Measurements from ENCODE around the gene PPP1R13B. TPM values are rescaled to one million over a fixed set of nuclear protein-coding genes. Genes with fewer than 3 reads are reported as not detected.
A peak's percentile ranks its signal among the peaks of the same experiment; 100 is the strongest.

The PPP1R13B gene
- total RNA-seq, 1 donor = 7.3 TPM

DNA sequence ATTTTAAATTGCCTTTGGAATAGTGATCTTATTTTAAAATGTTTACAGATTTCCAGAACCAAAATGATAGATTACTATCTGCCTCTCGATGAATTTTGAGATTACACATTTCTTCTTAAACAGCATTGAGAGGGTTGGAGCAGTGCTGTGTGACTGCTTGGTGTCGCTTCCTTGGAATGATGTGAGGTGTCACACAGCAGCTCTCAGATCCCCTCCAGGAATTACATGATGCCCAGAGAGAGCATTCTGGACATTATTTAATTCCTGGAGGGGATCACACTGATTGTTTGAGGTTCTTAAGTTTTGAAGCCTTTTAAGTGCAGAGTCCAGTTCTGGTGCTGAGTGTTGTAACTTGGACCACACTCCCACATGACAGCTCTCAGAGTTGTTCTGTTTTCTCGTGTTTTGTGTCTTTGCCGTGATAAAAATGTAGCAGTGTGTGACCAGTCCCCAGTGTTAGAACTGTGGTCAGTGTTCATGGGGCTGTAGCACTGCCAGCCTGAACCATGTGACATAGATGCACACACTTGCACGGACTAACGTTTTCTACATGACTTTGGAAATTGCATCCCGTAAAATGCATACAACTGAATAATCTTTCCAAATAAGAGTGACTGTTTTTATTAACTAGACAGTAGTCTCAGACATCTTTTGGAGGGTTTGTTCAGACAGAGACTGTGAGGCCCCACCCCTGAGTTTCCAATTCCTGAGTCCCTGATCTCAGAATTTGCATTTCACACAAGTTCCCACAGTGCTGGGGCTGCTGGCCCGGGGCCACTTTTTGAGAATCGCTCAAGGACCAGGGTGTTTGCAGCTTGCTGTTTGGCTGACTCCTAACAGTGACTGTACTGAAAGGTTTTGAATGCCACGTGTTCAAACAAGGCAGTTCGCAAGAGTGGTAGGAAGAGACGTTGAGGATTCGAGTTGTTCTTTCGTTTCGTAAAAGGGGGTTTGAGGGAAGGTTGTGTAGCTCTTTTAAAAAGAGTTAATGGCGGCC lies 158.2 kb downstream of the PPP1R13B start:
- TF ChIP-seq CTCF (IDR thresholded peaks at IDR 0.05; ENCODE audit: insufficient read depth, low read depth, low read length) = no peak
- no peak overlapping the region for H3K4me3 ChIP-seq (ENCODE audit: low read depth, low read length)
- DNase-seq (ENCODE audit: low read depth) = no peak

- TF ChIP-seq CTCF (IDR thresholded peaks at IDR 0.05; ENCODE audit: insufficient read depth, low read depth, low read length) = no peak
- no peak for DNase-seq (ENCODE audit: low read depth)
- H3K4me3 ChIP-seq (ENCODE audit: low read depth, low read length) = no peak overlapping the region
Observed at GRCh38 chr14:103688441-103688840, 158.9 kb downstream of the PPP1R13B start.

DNA sequence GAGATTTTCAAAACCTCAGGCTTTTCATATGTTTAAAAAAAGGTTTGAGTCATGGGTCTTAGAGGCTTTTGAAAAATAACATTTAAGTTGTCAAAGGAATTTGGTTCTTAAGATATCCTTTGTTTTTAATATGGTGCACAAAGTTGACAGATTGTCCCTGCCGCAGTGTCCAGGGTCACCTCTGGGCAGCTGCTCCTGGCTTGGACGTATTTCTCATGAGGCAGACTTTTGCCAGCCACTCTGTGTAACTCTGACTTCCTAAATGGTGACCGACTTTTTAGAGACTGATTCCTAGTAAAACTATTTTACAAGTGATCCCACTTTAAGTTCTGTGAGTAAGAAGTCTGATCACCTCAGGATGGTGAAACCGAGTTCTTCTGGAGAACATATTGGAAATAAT lies 159.7 kb downstream of the PPP1R13B start:
- H3K4me3 ChIP-seq (ENCODE audit: low read depth, low read length) = no peak overlapping the region
- no peak for DNase-seq (ENCODE audit: low read depth)
- TF ChIP-seq CTCF (IDR thresholded peaks at IDR 0.05; ENCODE audit: insufficient read depth, low read depth, low read length) = no peak

GRCh38 chr14:103686831-103687485 lies 160.4 kb downstream of the PPP1R13B start:
- TF ChIP-seq CTCF (IDR thresholded peaks at IDR 0.05; ENCODE audit: insufficient read depth, low read depth, low read length) = no peak
- peak; percentile 77 for DNase-seq (ENCODE audit: low read depth)

DNA sequence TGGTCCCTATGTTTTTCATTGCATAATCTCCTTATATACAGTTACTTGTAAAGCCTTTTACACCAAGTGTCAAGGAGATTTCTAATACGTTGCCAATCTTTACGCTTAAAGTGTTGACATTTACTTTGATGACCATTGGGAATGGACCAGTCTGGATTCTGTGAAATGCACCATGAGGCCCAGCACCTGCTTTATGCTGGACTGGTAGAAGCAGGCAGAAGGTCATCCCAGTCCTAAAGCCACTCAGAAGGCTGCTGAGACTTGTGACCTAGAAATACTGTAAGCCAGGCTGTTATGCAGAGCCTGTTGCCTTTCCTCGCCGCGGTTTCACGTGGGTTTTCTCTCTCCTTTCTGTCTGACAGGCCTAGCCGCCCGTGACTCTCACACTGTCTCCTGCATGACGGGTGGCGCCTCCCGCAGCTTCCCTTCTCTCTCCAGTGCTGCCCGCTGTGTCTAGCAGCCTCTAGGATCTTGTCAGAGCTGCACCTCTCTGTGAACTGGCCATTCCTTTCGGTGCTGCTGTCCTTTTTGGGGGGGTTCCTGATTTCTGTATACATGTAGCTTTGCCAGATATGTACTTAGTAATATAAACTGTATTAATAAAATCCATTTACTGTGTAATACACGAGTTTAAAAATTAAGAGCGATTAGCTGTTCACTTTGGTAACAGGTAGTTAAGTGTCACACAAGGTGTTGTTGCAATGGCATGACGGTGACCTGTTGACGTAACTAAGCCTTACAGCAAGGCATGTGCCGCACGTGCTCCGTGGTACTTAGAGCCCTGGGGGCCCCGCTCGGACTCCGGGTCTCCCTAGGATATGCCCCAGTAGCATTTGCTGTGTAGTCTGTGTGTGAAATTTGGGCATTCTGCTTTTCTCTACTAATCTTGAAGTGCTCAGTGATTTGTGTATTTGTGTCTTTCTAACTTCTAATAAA lies 161.8 kb downstream of the PPP1R13B start:
- no peak overlapping the region for H3K4me3 ChIP-seq (ENCODE audit: low read depth, low read length)
- no peak for TF ChIP-seq CTCF (IDR thresholded peaks at IDR 0.05; ENCODE audit: insufficient read depth, low read depth, low read length)
- no peak for DNase-seq (ENCODE audit: low read depth)

More at GRCh38 chr14:103686831-103687485, 160.4 kb downstream of the PPP1R13B start:
- H3K4me3 ChIP-seq (ENCODE audit: low read depth, low read length) = no peak overlapping the region

DNA sequence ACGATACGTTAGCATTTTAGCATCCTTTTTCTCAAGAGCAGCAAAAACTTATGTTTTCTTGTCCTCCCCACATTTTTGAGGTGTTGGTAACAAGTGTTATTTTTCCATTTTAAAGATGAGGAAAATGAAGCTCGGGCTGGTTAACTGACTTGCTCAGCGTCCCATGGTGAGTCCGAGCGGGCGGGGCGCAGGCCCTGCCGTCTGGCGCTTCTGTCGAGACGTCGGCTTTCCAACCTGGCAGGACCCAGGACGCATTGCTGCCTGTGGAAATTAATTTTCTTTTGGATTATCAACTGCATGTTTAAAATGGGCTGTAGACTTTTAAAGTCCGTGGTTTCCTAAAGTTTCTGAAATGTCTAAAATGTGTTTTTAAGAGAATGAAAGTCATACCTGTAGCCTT lies 162.5 kb downstream of the PPP1R13B start:
- no peak overlapping the region for H3K4me3 ChIP-seq (ENCODE audit: low read depth, low read length)
- no peak for TF ChIP-seq CTCF (IDR thresholded peaks at IDR 0.05; ENCODE audit: insufficient read depth, low read depth, low read length)
- DNase-seq (ENCODE audit: low read depth) = no peak
